ENCODE results near the gene DBH.

The DBH gene

GRCh38 chr9:133615186-133615585 is 21.0 kb upstream of the DBH start:
- Histone ChIP-seq H2AFZ (ENCODE audit: low read depth, low read length) (no peak overlapping the region), H3K4me1 (ENCODE audit: low read length) (peaks cover 9% of the 10 kb centered on the region), H3K27me3 (ENCODE audit: low read depth, low read length) (peaks cover 49% of the 10 kb centered on the region), H3K36me3 (replicated peaks; ENCODE audit: low read depth, low read length) (no peaks in the 10 kb centered on the region), H4K20me1 (ENCODE audit: insufficient read depth, low read length) (no peaks in the 10 kb centered on the region), H3K27ac (ENCODE audit: low read length) (no peak overlapping the region), H3K79me2 (ENCODE audit: low read length) (no peaks in the 10 kb centered on the region), H3K4me2 (ENCODE audit: low read length) (no peak overlapping the region), H3K4me3 (ENCODE audit: low read length) (no peak overlapping the region), H3K9me3 (ENCODE audit: insufficient read depth, low read length) (no peaks in the 10 kb centered on the region), H3K9ac (ENCODE audit: low read length) (no peak overlapping the region)
- TF ChIP-seq EZH2phosphoT487 (IDR thresholded peaks at IDR 0.05; ENCODE audit: low read depth) (no peak), CTCF (IDR thresholded peaks at IDR 0.05; ENCODE audit: low read depth, low read length) (no peak)

GRCh38 chr9:133615606-133616188 is 20.5 kb upstream of the DBH start:
- no peak overlapping the region for H3K4me3 ChIP-seq (ENCODE audit: low read length)
- peaks cover 46% of the 10 kb centered on the region for H3K27me3 ChIP-seq (ENCODE audit: low read depth, low read length)
- H3K4me1 ChIP-seq (ENCODE audit: low read length): peaks cover 11% of the 10 kb centered on the region
- H3K9me3 ChIP-seq (ENCODE audit: insufficient read depth, low read length): no peaks in the 10 kb centered on the region
- H3K4me2 ChIP-seq (ENCODE audit: low read length): no peak overlapping the region
- H2AFZ ChIP-seq (ENCODE audit: low read depth, low read length): no peak overlapping the region
- H3K9ac ChIP-seq (ENCODE audit: low read length): no peak overlapping the region
- H3K79me2 ChIP-seq (ENCODE audit: low read length): no peaks in the 10 kb centered on the region
- TF ChIP-seq CTCF (IDR thresholded peaks at IDR 0.05; ENCODE audit: low read depth, low read length): no peak
- TF ChIP-seq EZH2phosphoT487 (IDR thresholded peaks at IDR 0.05; ENCODE audit: low read depth): no peak
- H4K20me1 ChIP-seq (ENCODE audit: insufficient read depth, low read length): no peaks in the 10 kb centered on the region
- no peaks in the 10 kb centered on the region for H3K36me3 ChIP-seq (replicated peaks; ENCODE audit: low read depth, low read length)
- H3K27ac ChIP-seq (ENCODE audit: low read length): no peak overlapping the region

GRCh38 chr9:133616643-133617405 is 19.3 kb upstream of the DBH start:
- H3K79me2 ChIP-seq (ENCODE audit: low read length): no peaks in the 10 kb centered on the region
- H3K4me3 ChIP-seq (ENCODE audit: low read length): no peak overlapping the region
- no peak overlapping the region for H3K4me2 ChIP-seq (ENCODE audit: low read length)
- H3K4me1 ChIP-seq (ENCODE audit: low read length): peaks cover 14% of the 10 kb centered on the region
- no peaks in the 10 kb centered on the region for H4K20me1 ChIP-seq (ENCODE audit: insufficient read depth, low read length)
- no peak overlapping the region for H3K9ac ChIP-seq (ENCODE audit: low read length)
- H2AFZ ChIP-seq (ENCODE audit: low read depth, low read length): no peak overlapping the region
- no peak for TF ChIP-seq CTCF (IDR thresholded peaks at IDR 0.05; ENCODE audit: low read depth, low read length)
- TF ChIP-seq EZH2phosphoT487 (IDR thresholded peaks at IDR 0.05; ENCODE audit: low read depth): no peak
- no peaks in the 10 kb centered on the region for H3K9me3 ChIP-seq (ENCODE audit: insufficient read depth, low read length)
- no peaks in the 10 kb centered on the region for H3K36me3 ChIP-seq (replicated peaks; ENCODE audit: low read depth, low read length)
- H3K27me3 ChIP-seq (ENCODE audit: low read depth, low read length): peaks cover 39% of the 10 kb centered on the region
- H3K27ac ChIP-seq (ENCODE audit: low read length): no peak overlapping the region

GRCh38 chr9:133618726-133619125 is 17.4 kb upstream of the DBH start:
- no peak overlapping the region for H3K4me3 ChIP-seq (ENCODE audit: low read length)

More at GRCh38 chr9:133618726-133619125, 17.4 kb upstream of the DBH start:
- Histone ChIP-seq H4K20me1 (ENCODE audit: insufficient read depth, low read length) (no peaks in the 10 kb centered on the region), H3K27me3 (ENCODE audit: low read depth, low read length) (peaks cover 33% of the 10 kb centered on the region), H3K36me3 (replicated peaks; ENCODE audit: low read depth, low read length) (no peaks in the 10 kb centered on the region), H3K79me2 (ENCODE audit: low read length) (no peaks in the 10 kb centered on the region), H2AFZ (ENCODE audit: low read depth, low read length) (no peak overlapping the region), H3K27ac (ENCODE audit: low read length) (no peak overlapping the region), H3K4me1 (ENCODE audit: low read length) (peaks cover 14% of the 10 kb centered on the region), H3K9me3 (ENCODE audit: insufficient read depth, low read length) (no peaks in the 10 kb centered on the region), H3K9ac (ENCODE audit: low read length) (no peak overlapping the region), H3K4me2 (ENCODE audit: low read length) (no peak overlapping the region)
- TF ChIP-seq CTCF (IDR thresholded peaks at IDR 0.05; ENCODE audit: low read depth, low read length) (no peak), EZH2phosphoT487 (IDR thresholded peaks at IDR 0.05; ENCODE audit: low read depth) (no peak)
